ENCODE data around the gene AGAP6.
"Not testable (repeated sequence)": the region's sequence is repeated elsewhere in the genome, so short reads cannot be mapped to it uniquely, and the experiment has no call there.

The AGAP6 gene

GRCh38 chr10:50027195-50027594 lies 39.0 kb downstream of the AGAP6 start:
- no peak for DNase-seq

DNA sequence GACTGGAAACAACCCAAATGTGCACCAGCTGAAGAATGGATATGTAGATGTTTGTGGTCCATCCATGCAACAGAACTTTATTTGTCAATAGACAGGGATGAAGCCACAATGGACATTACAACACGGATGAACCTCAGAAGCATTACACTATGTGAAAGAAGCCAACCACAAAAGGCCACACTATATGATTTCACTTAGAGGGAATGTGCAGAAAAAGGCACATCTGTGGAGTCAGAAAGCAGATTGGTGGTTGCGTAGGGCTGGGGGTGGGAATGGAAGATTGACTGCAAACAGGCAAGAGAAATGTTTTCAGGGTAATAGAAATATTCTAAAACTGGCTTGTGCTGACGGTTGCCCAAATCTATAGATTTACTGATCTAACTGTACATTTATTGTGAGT lies 45.3 kb downstream of the AGAP6 start:
- DNase-seq, result no peak

GRCh38 chr10:50035337-50035736 lies 47.1 kb downstream of the AGAP6 start:
- not testable (repeated sequence) for DNase-seq

GRCh38 chr10:50044941-50045664 lies 56.9 kb downstream of the AGAP6 start:
- DNase-seq, result no peak

DNA sequence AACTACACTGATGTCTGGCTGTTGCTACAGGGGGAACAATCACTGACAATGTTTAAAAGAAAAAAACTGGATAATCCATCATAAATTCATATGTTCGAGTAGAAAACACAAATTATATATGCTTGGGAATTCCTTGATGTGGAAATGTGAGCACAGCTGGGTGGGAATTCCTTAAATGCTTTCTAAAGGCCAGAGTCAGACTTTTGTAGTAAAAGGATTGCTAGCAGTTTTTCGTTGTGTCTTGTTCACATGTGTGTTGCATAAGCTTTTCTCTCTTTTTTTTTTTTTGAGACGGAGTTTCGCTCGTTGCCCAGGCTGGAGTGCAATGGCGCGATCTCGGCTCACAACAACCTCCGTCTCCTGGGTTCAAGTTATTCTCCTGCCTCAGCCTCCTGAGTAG lies 58.3 kb downstream of the AGAP6 start:
- DNase-seq, result not testable (repeated sequence)

DNA sequence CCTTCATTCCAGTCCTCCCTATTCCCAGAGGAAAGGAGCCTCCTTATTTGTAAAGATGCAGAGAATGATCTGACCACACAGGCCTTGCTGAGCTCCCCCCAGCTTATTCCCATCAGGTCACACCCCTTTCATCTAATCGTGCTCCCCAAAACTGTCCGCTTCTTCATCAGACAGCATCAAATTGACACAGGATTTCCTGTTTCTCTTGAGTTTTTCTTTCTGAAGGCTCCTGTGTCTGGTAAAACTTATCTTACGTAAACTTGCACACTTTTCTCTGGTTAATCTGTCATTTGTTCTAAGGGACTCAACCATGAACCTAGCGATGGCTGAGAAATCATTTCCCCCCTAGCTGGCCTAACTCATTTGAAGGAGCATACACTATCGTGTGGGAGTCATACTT lies 59.4 kb downstream of the AGAP6 start:
- DNase-seq, result not testable (repeated sequence)

DNA sequence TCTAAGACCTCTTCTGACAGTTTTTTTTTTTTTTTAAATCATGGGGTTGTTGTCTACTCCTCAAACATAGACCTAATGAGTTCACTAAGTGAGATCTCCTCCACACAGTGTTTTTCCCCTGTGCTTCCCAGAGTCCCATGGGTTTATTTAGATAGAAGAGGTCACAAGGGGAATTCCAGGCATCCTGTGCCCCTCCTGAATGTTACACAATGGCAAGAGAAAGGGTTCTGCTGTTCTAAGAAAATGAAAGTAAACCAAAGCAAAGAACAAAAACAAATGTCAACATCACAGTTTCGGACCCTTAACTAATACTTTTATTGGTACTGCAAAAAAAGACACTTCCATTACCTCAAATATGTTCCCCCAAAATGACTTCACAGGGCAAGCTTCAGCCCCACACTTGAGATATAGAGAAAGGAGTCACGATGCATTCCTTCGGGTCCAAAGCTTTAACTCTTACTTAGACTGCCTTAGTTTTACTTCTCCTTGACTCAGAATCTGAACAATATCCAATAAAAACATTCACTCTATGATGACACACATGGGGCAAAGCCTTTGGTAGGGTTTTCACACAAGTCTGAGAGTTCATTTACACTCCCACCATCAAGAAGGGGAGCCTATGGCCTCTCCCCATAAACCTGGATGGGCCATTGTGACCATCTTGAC lies 63.9 kb downstream of the AGAP6 start:
- not testable (repeated sequence) for DNase-seq

GRCh38 chr10:50052778-50053376 lies 64.7 kb downstream of the AGAP6 start:
- not testable (repeated sequence) for DNase-seq

GRCh38 chr10:50055494-50056292 lies 67.5 kb downstream of the AGAP6 start:
- DNase-seq, result not testable (repeated sequence)

- DNase-seq, result not testable (repeated sequence)
Observed at GRCh38 chr10:50056654-50057053, 68.4 kb downstream of the AGAP6 start.

DNA sequence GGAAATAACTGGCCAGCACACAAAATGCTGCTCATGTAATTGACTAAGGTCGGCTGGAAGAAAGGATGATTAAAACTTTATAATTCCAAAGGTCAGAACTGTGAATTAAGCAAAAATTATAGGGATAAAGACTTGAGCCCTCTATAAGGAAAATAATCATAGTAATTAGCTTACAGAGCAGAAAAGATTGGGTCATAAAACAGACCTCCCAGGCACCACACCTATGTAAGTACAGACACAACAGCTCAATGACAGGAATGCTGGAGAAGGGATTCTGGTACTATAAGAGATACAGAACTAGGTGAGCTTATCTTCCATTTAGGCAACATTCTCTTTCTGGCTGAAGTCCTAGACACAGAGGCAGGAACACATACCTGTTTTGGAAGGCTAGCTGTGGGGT lies 70.5 kb downstream of the AGAP6 start:
- not testable (repeated sequence) for DNase-seq

- DNase-seq, result not testable (repeated sequence)
Observed at GRCh38 chr10:50059946-50060345, 71.7 kb downstream of the AGAP6 start.

Data from NCI-H1105 (cell line).